SK-N-MC (cell line): ENCODE data around the gene PRKG1.

Experiments used
- FOXP2 ChIP-seq: optimal IDR thresholded peaks from 2 replicates; pipeline ENCODE3; 2011; ENCODE audit warnings: mild to moderate bottlenecking, moderate library complexity; ENCODE audit not compliant: insufficient read depth; ENCODE audit errors: extremely low read length, control extremely low read depth
- POLR2AphosphoS5 ChIP-seq: IDR thresholded peaks from 2 replicates; pipeline ENCODE4 v1.6.1; 2012; ENCODE audit warnings: mild to moderate bottlenecking, low read depth, low read length, borderline replicate concordance

- TF ChIP-seq POLR2AphosphoS5 (no peak), FOXP2 (no peak)
These were observed 274.3 kb downstream of the PRKG1 start for GRCh38 chr10:51348622-51349021.
